ENCODE results near the gene TBC1D22A. TPM values are rescaled to one million over a fixed set of nuclear protein-coding genes. Genes with fewer than 3 reads are reported as not detected.

The TBC1D22A gene
- total RNA-seq, 1 experiment from 2014 or later: 20.9 TPM

DNA sequence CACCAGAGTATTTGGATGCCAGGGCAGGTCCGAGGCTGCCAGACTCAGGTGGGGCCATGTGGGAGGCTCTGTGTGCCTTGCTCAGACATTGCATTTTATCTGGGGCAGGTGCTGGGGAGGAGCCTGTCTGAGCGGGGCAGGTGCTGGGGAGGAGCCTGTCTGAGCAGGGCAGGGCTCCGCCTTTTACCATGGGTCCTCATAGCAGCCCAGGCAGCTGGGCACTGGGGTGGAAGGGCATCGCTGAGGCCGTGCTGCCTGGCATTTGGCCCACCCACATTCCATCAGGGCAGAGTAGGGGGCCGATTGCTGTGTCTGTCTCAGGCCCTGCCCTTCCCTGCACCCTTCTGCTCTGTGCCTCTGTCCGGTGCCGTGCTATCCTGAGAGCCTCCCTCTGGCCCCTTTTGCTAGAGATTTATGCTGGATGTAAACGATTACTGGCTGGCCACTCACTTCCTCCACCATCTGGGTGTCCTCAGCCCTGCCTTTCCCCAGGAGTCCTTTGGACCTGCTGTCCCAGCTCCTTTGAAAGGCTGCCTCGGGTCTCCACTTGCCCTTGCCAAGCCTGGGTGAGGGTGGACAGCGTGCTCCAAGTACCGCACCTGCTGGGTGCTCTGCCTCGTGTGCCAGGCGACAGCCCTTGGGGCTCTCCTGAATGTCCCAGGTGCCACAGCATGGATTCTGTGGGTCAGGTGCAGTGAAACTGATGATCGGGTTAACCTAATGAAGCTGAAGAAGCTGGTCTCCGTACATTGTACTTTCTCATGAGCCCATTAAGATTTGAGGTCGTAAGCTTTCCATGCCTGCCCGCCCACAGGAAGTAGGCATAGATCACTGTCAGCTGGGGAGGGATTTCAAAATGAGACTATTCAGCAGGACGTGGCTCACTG lies 281.6 kb downstream of the TBC1D22A start (continued):
- TF ChIP-seq, protein P1, sequence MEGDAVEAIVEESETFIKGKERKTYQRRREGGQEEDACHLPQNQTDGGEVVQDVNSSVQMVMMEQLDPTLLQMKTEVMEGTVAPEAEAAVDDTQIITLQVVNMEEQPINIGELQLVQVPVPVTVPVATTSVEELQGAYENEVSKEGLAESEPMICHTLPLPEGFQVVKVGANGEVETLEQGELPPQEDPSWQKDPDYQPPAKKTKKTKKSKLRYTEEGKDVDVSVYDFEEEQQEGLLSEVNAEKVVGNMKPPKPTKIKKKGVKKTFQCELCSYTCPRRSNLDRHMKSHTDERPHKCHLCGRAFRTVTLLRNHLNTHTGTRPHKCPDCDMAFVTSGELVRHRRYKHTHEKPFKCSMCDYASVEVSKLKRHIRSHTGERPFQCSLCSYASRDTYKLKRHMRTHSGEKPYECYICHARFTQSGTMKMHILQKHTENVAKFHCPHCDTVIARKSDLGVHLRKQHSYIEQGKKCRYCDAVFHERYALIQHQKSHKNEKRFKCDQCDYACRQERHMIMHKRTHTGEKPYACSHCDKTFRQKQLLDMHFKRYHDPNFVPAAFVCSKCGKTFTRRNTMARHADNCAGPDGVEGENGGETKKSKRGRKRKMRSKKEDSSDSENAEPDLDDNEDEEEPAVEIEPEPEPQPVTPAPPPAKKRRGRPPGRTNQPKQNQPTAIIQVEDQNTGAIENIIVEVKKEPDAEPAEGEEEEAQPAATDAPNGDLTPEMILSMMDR (IDR thresholded peaks at IDR 0.05 in 2 of 3, conservative IDR thresholded peaks at IDR 0.05 in 1 of 3; ENCODE audit: borderline replicate concordance in 1 of 3, insufficient read depth in 1 of 3, low read depth in 2 of 3, low read length in 2 of 3): no peak

GRCh38 chr22:47044722-47045535 lies 282.5 kb downstream of the TBC1D22A start:
- H3K9me2 ChIP-seq (ENCODE audit: insufficient read depth): no peaks in the 10 kb centered on the region
- H3K9ac ChIP-seq (ENCODE audit: low read length): no peak overlapping the region
- no peaks in the 10 kb centered on the region for H3K36me3 ChIP-seq (ENCODE audit: control insufficient read depth in 1 of 2, insufficient read depth in 2 of 2, low read length in 2 of 2)
- intact Hi-C loops (cut with micrococcal nuclease): no loop called here
- no peak overlapping the region for H3K4me3 ChIP-seq (replicated peaks in 1 of 2; ENCODE audit: low read depth in 1 of 2, low read length in 2 of 2)
- ChIA-PET RAD21 (ENCODE audit: low non-redundant PET in 1 of 2, low total read pairs in 2 of 2, uncharacterized antibody in 2 of 2, unreplicated experiment in 2 of 2) (no interaction called here), CTCF (no interaction called here), POLR2A (no interaction called here)
- DNase-seq (ENCODE audit: low read depth, low spot score): no peak
- H3K79me2 ChIP-seq (ENCODE audit: insufficient read depth, low read length): no peaks in the 10 kb centered on the region
- no peaks in the 10 kb centered on the region for H3K27me3 ChIP-seq (ENCODE audit: insufficient read depth, low read length)
- H3K27ac ChIP-seq (ENCODE audit: low read depth, low read length): no peak overlapping the region
- H3K9me3 ChIP-seq (ENCODE audit: control insufficient read depth in 1 of 2, insufficient read depth in 1 of 2, low read depth in 1 of 2, low read length in 2 of 2): no peaks in the 10 kb centered on the region
- no peak for TF ChIP-seq TCF7L2 (IDR thresholded peaks at IDR 0.05; ENCODE audit: borderline replicate concordance, extremely low read depth, insufficient read depth, insufficient read length)
- TF ChIP-seq ZBTB33 (IDR thresholded peaks at IDR 0.05; ENCODE audit: extremely low read depth, insufficient replicate concordance, low read length): no peak
- TF ChIP-seq RAD21 (IDR thresholded peaks at IDR 0.05; ENCODE audit: low read depth): no peak
- no peak for TF ChIP-seq ZNF274 (IDR thresholded peaks at IDR 0.05; ENCODE audit: low read depth, low read length)
- TF ChIP-seq MAX (IDR thresholded peaks at IDR 0.05): no peak
- TF ChIP-seq, protein P2, sequence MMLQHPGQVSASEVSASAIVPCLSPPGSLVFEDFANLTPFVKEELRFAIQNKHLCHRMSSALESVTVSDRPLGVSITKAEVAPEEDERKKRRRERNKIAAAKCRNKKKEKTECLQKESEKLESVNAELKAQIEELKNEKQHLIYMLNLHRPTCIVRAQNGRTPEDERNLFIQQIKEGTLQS (IDR thresholded peaks at IDR 0.05): no peak
- no peak for TF ChIP-seq SIN3A (IDR thresholded peaks at IDR 0.05; ENCODE audit: low read depth)
- H4K20me1 ChIP-seq (ENCODE audit: insufficient read depth): no peaks in the 10 kb centered on the region
- BruUV-seq (replicated peaks): no TSS peak
- no peak overlapping the region for H3K4me2 ChIP-seq (ENCODE audit: low read length)
- no peak for ATAC-seq
- peaks cover 0 to 3% of the 10 kb centered on the region in 2 experiments; a peak in 1 of 4 replicates for H3K4me1 ChIP-seq (ENCODE audit: control insufficient read depth in 1 of 2, insufficient read depth in 2 of 2, low read length in 2 of 2)
- no peak overlapping the region for H2AFZ ChIP-seq (ENCODE audit: low read depth, low read length, poor library complexity, severe bottlenecking)
